HG03039 (cell line): ENCODE measurements around the gene DYSF.

Experiments used
- ATAC-seq: cut with Tn5 transposase; IDR thresholded peaks from one replicate; pipeline ENCODE4 v1.9.1; 2021; ENCODE audit warnings: mild to moderate bottlenecking, moderate library complexity; ENCODE audit not compliant: unreplicated experiment

The DYSF gene

DNA sequence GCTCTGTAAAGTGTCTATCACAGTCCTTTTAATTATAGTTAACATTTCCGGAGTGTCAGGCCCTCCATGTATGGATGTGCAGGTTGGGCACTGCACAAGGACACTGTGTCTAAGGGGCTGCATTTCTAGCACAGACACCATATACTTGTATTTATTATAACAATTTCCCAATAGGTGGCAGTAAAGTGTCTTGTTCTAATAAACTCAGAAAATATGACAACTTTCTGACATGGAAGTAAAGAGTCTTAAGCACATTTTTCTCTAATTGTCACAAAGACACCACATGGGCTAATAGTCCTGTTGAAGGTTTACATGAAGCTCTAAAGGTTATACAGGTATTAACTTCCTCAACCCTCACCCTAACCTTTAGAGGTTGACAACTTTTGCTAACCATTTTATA is 156.6 kb downstream of the DYSF start:
- ATAC-seq: no peak

DNA sequence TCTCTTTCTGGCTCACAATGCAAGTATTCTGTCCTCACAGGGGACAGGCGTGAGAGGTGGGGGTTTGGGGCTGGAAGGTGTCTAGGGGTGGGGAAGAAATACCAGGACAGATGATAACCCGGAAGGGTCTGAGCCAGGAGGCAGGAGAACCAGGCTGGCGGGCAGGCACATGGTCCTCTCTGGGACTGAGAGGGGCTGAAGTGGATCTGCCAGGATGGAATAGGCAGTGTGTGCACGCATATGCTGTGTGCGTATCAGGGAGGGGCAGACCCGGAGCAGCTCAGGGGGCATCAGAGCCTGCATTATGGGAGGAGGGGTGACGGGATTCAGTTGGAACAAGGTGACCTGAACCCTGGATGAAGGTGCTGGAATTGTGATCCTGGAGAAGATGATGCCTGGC is 157.3 kb downstream of the DYSF start:
- no peak for ATAC-seq

- ATAC-seq: no peak
These were observed 157.9 kb downstream of the DYSF start for GRCh38 chr2:71611247-71611646.

- no peak for ATAC-seq
These were observed 158.6 kb downstream of the DYSF start for GRCh38 chr2:71611781-71612527.

DNA sequence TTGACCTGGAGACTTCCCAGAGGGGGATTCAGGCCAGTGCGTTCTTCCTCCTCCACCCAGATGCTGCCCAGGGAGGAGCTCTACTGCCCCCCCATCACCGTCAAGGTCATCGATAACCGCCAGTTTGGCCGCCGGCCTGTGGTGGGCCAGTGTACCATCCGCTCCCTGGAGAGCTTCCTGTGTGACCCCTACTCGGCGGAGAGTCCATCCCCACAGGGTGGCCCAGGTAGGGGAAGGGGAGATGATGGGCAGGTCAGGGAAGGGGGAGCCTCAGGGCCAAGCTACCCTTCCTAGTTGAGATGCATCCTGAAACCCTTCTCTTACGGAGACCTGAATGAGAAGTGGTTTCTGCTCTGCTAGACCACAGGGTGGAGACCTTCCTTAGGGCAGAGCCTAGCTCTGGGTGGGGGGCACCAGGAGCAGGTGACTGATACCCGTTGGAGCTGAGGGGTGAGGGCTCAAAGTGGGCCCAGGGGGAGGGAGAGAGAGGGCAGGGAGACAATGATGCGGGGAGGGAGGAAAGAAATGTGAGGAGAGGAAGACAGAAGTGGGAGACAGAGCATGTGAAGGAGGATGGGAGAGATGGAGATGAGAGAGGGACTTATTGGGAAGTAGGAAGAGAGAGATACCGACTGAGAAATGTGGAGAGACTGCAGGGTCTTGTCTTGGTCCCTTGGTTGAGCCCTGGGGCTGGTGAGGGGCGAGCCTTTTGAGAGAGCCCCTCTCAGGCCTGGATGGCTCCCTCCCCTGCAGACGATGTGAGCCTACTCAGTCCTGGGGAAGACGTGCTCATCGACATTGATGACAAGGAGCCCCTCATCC is 159.4 kb downstream of the DYSF start:
- ATAC-seq: no peak

DNA sequence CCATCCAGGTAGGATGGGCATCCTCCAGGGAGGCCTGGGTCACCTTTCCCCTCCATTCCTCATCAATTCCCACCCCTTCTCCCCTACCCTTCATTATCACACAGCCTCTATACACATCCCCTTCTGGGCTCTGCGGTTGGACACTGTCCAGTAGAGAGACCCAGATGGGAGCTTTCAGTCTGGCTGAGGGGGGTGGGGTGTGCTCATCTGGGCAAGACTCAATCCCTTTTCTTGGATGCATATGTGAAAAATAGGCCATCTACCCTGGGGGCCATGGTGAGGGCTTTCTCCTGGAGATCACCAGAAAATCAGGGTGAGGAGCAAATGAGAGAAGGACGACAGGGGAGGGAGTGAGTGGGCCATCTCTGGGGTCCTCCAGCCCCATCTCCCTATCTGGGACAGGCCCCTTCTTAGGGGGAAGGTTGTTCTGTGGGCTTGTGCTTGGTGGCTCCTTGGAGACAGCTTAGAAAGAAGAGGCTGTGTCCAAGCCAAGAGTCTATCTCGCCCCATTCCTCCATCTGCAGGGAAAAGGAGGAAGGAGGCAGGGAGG is 160.1 kb downstream of the DYSF start:
- no peak for ATAC-seq

DNA sequence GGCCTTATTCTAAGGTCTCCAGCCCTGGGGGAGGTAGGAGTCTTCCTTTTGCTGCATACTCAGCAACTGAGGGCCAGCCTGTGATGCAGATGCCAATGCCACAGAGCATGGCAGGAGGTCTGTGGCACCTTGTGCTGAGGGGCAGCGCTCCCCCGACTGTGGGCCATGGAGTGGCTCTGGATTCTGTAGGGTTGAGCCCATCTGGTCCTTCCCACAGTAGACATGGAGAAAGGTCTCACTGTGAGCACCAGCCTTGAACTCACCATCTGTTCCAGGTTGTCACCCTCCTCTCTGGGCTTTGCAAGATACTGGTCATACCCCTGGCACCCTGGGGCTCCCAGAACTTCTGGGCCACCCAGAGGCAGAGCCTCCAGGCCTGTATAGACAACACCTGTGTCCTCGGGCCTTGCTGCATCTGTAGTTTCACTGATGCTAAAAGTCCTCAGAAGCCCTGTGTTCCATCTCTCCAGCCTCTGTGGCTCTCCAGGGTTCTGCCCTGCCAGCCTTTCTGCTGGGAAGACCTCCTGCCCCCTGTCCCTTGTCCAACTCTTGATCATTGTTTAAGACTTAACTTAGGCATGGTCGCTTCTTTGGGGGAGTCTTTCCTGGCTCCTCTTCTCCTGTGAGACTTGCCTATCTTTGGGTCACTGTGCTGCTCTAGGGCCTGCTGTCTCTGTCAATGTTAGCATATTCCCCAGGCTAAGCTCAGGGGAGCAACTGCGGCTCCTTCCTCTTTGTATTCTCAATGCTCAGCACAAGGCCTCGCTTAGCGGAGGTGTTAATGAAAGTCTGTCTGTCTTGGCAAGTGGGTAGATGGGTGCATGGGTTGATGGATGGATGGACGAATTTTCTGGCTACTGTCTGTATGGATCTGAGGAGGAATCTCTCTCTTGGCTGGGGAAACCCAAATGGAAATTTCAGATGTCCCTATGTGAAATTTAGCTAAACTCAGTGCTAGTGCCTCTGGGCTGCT is 160.9 kb downstream of the DYSF start:
- no peak for ATAC-seq

- ATAC-seq: no peak
These were observed 161.8 kb downstream of the DYSF start for GRCh38 chr2:71614976-71615766.

DNA sequence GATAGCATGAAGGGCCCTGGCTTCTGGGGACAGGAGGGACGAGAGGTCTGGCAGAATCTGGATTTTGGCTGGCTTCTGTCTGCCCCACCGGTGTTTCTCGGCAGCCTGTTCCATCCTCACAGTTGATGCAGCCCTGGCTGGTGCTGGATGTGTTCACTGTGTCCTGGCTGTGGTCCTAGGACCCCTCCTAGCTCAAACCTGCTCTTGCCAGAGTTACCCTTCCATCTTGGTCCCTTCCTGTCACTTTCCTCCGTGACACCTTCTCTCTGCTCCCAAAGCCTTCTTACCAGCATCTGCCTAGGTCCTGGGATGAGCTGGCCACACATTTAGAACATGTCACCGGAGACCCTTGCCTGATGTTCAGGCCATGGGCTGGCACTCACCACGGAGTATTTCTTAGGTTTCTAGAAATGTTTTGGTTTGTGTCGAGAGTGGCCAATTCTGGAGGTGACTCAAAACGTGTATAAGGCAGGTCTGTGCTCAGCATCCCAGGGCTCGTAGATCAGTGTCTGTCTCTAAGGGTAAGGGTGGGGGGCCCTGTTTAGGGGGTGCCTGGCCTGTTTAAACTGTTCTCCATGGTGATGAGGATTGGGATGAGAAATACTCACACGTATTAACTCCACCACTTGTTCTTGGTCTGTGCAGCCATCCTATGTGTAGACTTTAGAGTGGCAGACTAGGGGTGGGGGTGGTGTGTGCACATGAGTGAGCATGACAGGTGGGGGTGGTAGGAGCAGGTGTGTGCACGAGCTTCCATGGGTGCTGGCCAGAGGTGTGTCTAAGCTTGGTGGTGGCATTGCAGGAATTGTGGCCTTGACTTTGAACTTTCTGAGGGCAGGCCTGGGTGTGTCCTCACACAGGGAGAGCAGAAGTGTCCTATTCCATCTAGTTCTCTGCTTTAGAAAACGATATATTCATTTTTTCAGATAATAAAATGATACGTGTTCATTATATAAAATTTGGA is 162.7 kb downstream of the DYSF start:
- no peak for ATAC-seq

DNA sequence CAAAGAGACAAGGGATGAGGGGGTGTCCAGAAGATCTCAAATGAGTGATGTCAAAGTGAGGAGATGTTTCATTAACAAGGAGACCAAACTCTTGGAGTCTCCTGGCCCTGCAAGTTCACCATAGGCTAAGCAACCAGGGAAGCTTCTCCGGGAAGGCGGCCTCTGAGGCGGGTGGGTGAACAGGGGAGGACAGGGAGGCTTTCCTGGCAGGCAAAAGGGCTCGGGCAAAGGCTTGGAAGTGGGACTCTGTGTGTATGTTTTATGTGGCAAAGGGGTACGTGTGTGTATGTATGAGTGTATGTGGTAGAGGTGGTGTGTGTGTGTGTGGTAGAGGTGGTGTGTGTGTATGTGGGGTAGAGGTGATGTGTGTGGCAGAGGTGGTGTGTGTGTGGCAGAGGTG is 163.9 kb downstream of the DYSF start:
- no peak for ATAC-seq

GRCh38 chr2:71618327-71619113 is 165.2 kb downstream of the DYSF start:
- no peak for ATAC-seq

DNA sequence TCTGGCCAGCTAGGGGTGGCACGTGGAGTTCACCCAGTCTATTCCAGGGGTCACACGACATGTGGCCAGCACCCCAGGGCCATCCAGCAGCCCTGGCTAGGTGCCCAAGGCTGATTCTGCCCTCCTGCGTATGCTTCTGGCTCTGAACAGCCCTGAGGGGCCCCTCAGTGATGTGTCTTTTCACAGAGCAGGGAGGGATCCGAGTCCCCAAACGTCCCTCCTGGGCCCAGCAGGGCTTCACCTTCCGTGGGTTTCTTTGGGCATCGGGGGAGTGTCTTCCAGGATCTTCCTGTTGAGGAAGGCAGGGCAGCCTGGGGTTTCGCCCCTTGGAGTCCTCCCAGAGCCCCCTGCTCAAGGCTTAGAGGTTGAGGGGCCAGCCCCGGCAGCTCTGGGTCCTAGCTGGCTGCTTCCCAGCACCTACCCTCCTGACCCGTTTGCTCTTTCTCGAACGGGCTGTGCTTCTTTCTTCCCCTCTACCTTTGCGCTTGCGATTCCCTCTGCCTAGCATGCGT is 165.9 kb downstream of the DYSF start:
- ATAC-seq: no peak

DNA sequence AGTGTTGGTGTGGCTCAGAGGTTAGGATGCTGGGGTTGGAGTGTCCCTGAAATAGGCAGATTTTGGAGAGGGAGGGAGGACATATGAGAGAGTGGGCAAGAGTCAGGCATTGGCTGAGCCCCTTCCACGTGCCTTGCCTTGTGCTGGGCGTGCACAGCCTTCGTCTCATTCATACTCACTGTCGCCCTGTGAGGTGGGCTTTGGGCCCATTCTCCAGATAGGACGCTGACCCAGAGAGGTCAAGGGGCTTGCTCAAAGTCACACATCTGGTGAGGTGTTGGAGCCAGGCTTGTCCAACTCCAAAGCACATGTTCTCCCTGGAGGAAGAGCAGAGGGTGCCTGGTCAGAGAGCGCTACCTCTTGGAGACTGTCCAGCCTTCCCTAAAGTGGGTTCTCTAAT is 166.8 kb downstream of the DYSF start:
- ATAC-seq: no peak

GRCh38 chr2:71620851-71621251 is 167.5 kb downstream of the DYSF start:
- ATAC-seq: no peak

DNA sequence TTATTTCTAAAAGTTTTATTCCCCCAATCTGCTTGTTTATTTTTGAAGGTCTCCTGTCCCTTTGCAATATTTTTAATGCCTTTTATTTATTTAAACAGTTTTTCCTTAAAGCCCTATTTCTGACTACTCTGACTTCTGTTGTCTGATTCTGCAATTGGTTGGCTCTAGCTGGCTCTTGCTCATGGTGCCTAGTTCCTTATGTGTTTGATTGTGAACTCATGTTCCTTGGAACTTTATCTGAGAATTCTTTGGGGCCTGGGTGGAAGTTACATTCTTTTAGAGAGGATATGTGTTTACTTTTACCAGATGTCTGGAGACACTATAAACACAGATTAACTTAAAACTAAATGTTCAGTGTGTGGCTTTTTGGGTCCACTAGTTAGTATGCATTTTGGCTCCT is 175.9 kb downstream of the DYSF start:
- ATAC-seq: no peak

DNA sequence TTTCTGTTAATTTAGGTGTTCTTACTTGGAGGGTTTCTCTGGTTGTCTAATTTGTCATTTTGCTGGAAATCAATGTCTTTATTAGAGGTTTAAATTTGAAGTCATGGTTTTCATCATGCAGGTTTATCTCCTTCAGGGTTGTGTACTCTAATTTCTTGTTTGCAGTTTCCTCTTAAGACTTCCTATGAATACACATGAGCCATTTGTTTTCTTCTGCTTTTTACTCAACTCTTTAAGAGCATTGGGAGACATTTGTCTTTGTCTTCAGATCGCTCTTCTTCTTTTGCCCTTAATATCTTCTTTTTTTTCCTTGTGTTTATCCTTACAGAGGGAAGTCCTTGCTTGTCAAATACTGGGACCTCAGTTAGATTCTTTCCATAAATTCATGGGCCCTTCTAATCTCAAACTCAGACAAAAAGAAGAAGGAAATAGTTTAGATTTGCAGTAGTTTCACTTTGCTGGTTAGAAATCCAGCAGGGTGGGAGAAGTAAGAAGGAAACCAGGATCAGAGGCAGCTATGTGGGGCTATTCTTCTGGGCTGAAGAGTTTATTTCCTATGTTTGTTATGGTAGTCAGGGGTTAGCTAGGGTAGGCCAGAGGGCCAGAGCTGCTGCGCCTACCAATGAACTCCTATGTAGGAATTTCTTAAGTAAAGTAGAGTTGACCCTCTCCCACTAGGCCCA is 176.6 kb downstream of the DYSF start:
- no peak for ATAC-seq
